ENCODE results near the gene PODXL.

- TF ChIP-seq CTCF (conservative IDR thresholded peaks at IDR 0.05; ENCODE audit: low read depth, low read length) (no peak), EZH2 (IDR thresholded peaks at IDR 0.05; ENCODE audit: low read length, unreplicated experiment) (no peak)
These were observed 23.8 kb downstream of the PODXL start for GRCh38 chr7:131532570-131533091.
